ENCODE measurements around the gene EMID1. TPM values are rescaled to one million over a fixed set of nuclear protein-coding genes. Genes with fewer than 3 reads are reported as not detected.
"Not testable (repeated sequence)": the region's sequence is repeated elsewhere in the genome, so short reads cannot be mapped to it uniquely, and the experiment has no call there.

The EMID1 gene
- total RNA-seq, 1 donor from 2014 or later, result 6.7 TPM

DNA sequence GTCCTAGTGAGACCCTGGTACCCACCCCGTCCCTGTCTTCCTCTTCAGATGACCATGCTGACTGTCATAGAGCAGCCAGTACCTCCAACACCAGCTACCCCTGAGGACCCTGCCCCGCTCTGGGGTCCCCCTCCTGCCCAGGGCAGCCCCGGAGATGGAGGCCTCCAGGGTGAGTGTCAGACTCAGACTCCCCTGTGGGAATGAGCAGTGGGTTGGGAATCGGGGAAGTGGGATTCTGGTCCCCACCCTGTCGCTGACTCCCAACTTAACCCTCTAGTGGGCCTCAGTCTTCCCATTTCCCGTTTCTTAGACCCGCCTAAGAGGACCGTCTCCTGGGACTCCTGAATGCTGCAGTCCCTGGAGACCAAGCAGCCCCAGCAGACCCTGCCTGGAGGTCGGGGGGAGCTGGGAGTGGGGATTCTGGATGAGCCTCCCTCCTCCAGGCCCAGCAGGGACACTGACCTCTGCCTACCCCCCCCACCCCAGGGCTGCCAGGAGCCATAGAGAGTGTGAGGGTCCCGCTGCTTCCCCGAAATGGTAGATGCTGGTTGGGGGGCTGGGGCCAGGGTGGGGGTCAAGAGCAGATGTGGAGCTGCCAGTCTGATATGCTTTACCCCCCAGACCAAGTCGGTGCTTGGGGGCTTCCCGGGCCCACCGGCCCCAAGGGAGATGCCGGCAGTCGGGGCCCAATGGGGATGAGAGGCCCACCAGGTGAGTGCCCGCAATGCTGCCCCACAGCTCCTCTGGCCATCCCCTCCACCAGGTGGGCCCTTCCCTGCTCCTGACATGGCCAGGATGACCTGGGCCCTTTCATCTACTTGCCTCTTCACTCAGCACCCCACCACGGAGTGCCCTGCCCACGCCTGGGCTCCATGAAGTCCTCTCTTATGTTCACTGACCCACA, 25.5 kb downstream of the EMID1 start:
- Mint-ChIP-seq H3K36me3 (peaks cover 19% of the 10 kb centered on the region), H3K27ac (no peak overlapping the region), H3K4me1 (no peaks in the 10 kb centered on the region), H3K27me3 (ENCODE audit: insufficient read depth, low read depth) (no peaks in the 10 kb centered on the region), H3K9me3 (peaks cover 6% of the 10 kb centered on the region), H3K4me3 (no peak overlapping the region)
- H3K27me3 ChIP-seq, result no peaks in the 10 kb centered on the region
- H3K4me2 ChIP-seq, result no peak overlapping the region
- TF ChIP-seq, protein P1, sequence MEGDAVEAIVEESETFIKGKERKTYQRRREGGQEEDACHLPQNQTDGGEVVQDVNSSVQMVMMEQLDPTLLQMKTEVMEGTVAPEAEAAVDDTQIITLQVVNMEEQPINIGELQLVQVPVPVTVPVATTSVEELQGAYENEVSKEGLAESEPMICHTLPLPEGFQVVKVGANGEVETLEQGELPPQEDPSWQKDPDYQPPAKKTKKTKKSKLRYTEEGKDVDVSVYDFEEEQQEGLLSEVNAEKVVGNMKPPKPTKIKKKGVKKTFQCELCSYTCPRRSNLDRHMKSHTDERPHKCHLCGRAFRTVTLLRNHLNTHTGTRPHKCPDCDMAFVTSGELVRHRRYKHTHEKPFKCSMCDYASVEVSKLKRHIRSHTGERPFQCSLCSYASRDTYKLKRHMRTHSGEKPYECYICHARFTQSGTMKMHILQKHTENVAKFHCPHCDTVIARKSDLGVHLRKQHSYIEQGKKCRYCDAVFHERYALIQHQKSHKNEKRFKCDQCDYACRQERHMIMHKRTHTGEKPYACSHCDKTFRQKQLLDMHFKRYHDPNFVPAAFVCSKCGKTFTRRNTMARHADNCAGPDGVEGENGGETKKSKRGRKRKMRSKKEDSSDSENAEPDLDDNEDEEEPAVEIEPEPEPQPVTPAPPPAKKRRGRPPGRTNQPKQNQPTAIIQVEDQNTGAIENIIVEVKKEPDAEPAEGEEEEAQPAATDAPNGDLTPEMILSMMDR (IDR thresholded peaks at IDR 0.05), result no peak
- TF ChIP-seq EZH2phosphoT487 (IDR thresholded peaks at IDR 0.05) (no peak), EZH2 (IDR thresholded peaks at IDR 0.05) (no peak)
- no peaks in the 10 kb centered on the region for H3K4me1 ChIP-seq
- H3K4me3 ChIP-seq, result no peak overlapping the region
- no peaks in the 10 kb centered on the region for H3K9me3 ChIP-seq (ENCODE audit: low read depth)
- no peak for DNase-seq (ENCODE audit: low spot score)
- no peaks in the 10 kb centered on the region for H3K79me2 ChIP-seq (ENCODE audit: low read depth)
- no peaks in the 10 kb centered on the region for H4K20me1 ChIP-seq (ENCODE audit: low read depth)
- no peak overlapping the region for H3K27ac ChIP-seq
- H2AFZ ChIP-seq (replicated peaks), result no peak overlapping the region
- H3K9ac ChIP-seq, result no peak overlapping the region
- H3K36me3 ChIP-seq, result no peaks in the 10 kb centered on the region
- H3F3A ChIP-seq (ENCODE audit: low read depth), result no peaks in the 10 kb centered on the region

GRCh38 chr22:29231971-29232959, 26.6 kb downstream of the EMID1 start:
- no peaks in the 10 kb centered on the region for H3K27me3 Mint-ChIP-seq (ENCODE audit: insufficient read depth, low read depth)
- Histone ChIP-seq H3K79me2 (ENCODE audit: low read depth) (no peaks in the 10 kb centered on the region), H3F3A (ENCODE audit: low read depth) (no peaks in the 10 kb centered on the region), H3K9me3 (ENCODE audit: low read depth) (no peaks in the 10 kb centered on the region), H3K4me1 (no peaks in the 10 kb centered on the region), H3K9ac (no peak overlapping the region), H4K20me1 (ENCODE audit: low read depth) (no peaks in the 10 kb centered on the region), H3K4me3 (no peak overlapping the region), H3K36me3 (no peaks in the 10 kb centered on the region), H3K4me2 (no peak overlapping the region), H2AFZ (replicated peaks) (no peak overlapping the region), H3K27ac (no peak overlapping the region), H3K27me3 (no peaks in the 10 kb centered on the region)
- peaks cover 14% of the 10 kb centered on the region for H3K36me3 Mint-ChIP-seq
- no peak for DNase-seq (ENCODE audit: low spot score)
- no peak overlapping the region for H3K4me3 Mint-ChIP-seq
- peaks cover 6% of the 10 kb centered on the region for H3K9me3 Mint-ChIP-seq
- TF ChIP-seq EZH2 (IDR thresholded peaks at IDR 0.05) (no peak), EZH2phosphoT487 (IDR thresholded peaks at IDR 0.05) (no peak)
- TF ChIP-seq, protein P1 (IDR thresholded peaks at IDR 0.05), result no peak
- no peak overlapping the region for H3K27ac Mint-ChIP-seq
- no peaks in the 10 kb centered on the region for H3K4me1 Mint-ChIP-seq

DNA sequence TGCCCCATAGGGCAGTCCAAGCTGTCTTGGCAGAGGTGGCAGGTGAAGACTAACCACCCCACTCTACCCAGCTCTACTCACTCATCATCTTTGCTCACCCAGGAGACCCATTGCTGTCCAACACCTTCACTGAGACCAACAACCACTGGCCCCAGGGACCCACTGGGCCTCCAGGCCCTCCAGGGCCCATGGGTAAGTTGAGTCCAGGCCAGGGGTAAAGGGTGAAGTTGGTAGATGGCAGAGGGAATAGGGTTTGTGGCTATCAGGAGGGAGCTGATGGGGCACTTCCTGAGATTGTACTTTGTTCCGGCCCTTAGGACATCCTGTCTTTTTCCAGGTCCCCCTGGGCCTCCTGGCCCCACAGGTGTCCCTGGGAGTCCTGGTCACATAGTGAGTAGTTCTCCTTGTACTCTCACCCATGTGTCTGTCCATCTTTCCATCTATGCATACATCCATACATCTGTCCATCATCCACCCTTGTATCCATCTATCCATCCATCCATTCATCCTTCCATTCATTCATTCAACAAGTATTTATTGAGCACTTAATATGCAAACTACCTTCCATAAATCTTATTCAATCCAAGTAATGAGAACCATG, 27.7 kb downstream of the EMID1 start:
- Histone ChIP-seq H3K9me3 (ENCODE audit: low read depth) (no peaks in the 10 kb centered on the region), H3K4me2 (no peak overlapping the region), H3F3A (ENCODE audit: low read depth) (no peaks in the 10 kb centered on the region), H3K9ac (no peak overlapping the region), H3K4me1 (no peaks in the 10 kb centered on the region), H3K27me3 (no peaks in the 10 kb centered on the region), H2AFZ (replicated peaks) (no peak overlapping the region), H4K20me1 (ENCODE audit: low read depth) (no peaks in the 10 kb centered on the region), H3K4me3 (no peak overlapping the region), H3K36me3 (no peaks in the 10 kb centered on the region), H3K79me2 (ENCODE audit: low read depth) (no peaks in the 10 kb centered on the region), H3K27ac (no peak overlapping the region)
- no peak for DNase-seq (ENCODE audit: low spot score)
- Mint-ChIP-seq H3K4me1 (no peaks in the 10 kb centered on the region), H3K27me3 (ENCODE audit: insufficient read depth, low read depth) (no peaks in the 10 kb centered on the region), H3K9me3 (peaks cover 6% of the 10 kb centered on the region), H3K27ac (no peak overlapping the region), H3K4me3 (no peak overlapping the region), H3K36me3 (peaks cover 16% of the 10 kb centered on the region)
- TF ChIP-seq, protein P1 (IDR thresholded peaks at IDR 0.05), result no peak
- no peak for TF ChIP-seq EZH2 (IDR thresholded peaks at IDR 0.05)
- no peak for TF ChIP-seq EZH2phosphoT487 (IDR thresholded peaks at IDR 0.05)

DNA sequence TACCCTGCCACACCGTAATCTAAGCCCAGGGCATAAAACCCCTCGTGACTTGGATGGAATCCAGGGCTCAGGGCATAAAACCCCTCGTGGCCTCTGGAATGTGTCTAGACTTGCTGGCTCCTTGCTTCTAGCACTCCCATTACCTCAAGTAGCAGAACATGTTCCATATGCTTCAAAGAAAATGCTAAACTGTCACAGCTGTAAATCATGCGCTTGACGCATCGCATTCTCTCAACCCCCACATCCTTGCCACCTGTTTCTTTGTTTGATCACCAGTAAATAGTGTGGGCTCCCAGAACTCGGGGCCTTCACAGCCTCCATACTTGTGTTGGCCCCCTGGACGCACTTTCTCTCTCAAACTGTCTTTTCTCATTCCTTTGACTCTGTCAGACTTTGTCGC, 34.8 kb downstream of the EMID1 start:
- H2AFZ ChIP-seq (replicated peaks); DNase-seq (ENCODE audit: low spot score); H3K27ac Mint-ChIP-seq; H3K4me3 ChIP-seq; H3K4me1 Mint-ChIP-seq; H3K27me3 ChIP-seq; H3K27ac ChIP-seq; H4K20me1 ChIP-seq (ENCODE audit: low read depth); H3K36me3 ChIP-seq; H3K4me1 ChIP-seq; H3K79me2 ChIP-seq (ENCODE audit: low read depth); H3K27me3 Mint-ChIP-seq (ENCODE audit: insufficient read depth, low read depth); H3K4me3 Mint-ChIP-seq; H3K9ac ChIP-seq; H3K9me3 ChIP-seq (ENCODE audit: low read depth); H3K4me2 ChIP-seq; H3F3A ChIP-seq (ENCODE audit: low read depth): not testable (repeated sequence)
- Mint-ChIP-seq H3K36me3 (peaks cover 55% of the 10 kb centered on the region), H3K9me3 (peaks cover 38% of the 10 kb centered on the region)

Measured in neural progenitor cell (in vitro differentiated cells).